Activated CD4-positive, alpha-beta T cell treated with anti-CD3 and anti-CD28 coated beads, Interleukin-2, amount 50 U/mL, for 48 hours (primary cell): ENCODE results near the gene ATRN.

Source experiments
- DNase-seq, 2 experiments: peaks; one replicate each; pipeline ENCODE4 v3.0.0-alpha.2; 2020

The ATRN gene

GRCh38 chr20:3679749-3680700, 209.2 kb downstream of the ATRN start:
- DNase-seq, result no peak

- DNase-seq, result no peak
Observed at GRCh38 chr20:3680701-3681351, 210.0 kb downstream of the ATRN start.

- no peak for DNase-seq
Observed at GRCh38 chr20:3681352-3681930, 210.6 kb downstream of the ATRN start.

- DNase-seq, result no peak
Observed at GRCh38 chr20:3681931-3682781, 211.3 kb downstream of the ATRN start, which contains the start of gene ADAM33. TSS of gene ADAM33 (minus strand) at chr20:3682010. CDS start at chr20:3682004, 6 bp downstream.

- no peak for DNase-seq
Observed at GRCh38 chr20:3685341-3685740, 214.5 kb downstream of the ATRN start.

GRCh38 chr20:3686421-3686820, 215.6 kb downstream of the ATRN start:
- no peak for DNase-seq

GRCh38 chr20:3686867-3687321, 216.1 kb downstream of the ATRN start:
- no peak for DNase-seq

GRCh38 chr20:3687655-3688054, 216.8 kb downstream of the ATRN start:
- DNase-seq, result no peak

GRCh38 chr20:3689978-3690377, 219.2 kb downstream of the ATRN start:
- no peak for DNase-seq

- DNase-seq, result no peak
Observed at GRCh38 chr20:3690413-3690812, 219.6 kb downstream of the ATRN start.

GRCh38 chr20:3691306-3691705, 220.5 kb downstream of the ATRN start:
- DNase-seq, result no peak

GRCh38 chr20:3691897-3692296, 221.1 kb downstream of the ATRN start:
- no peak for DNase-seq

GRCh38 chr20:3692706-3693294, 222.0 kb downstream of the ATRN start:
- no peak for DNase-seq

GRCh38 chr20:3693376-3693775, 222.6 kb downstream of the ATRN start:
- DNase-seq, result no peak

- DNase-seq, result no peak
Observed at GRCh38 chr20:3694864-3695263, 224.0 kb downstream of the ATRN start.

- DNase-seq, result no peak
Observed at GRCh38 chr20:3696200-3696599, 225.4 kb downstream of the ATRN start.

- DNase-seq, result no peak
Observed at GRCh38 chr20:3696745-3697587, 226.1 kb downstream of the ATRN start.

- no peak for DNase-seq
Observed at GRCh38 chr20:3697588-3698305, 226.9 kb downstream of the ATRN start.

GRCh38 chr20:3698591-3699001, 227.8 kb downstream of the ATRN start:
- no peak for DNase-seq

- DNase-seq, result no peak
Observed at GRCh38 chr20:3699037-3699436, 228.2 kb downstream of the ATRN start.
